Ovary (tissue), 9 donors: Measurements from ENCODE around the gene CELF4. TPM values are rescaled to one million over a fixed set of nuclear protein-coding genes. Genes with fewer than 3 reads are reported as not detected.

Experiments
- DNase-seq, 5 donors: peaks; one replicate each; pipeline ENCODE4 v3.0.0-alpha.2; 2019 to 2020
- H3K27ac ChIP-seq, 2 donors: fragments of 200-600 bp; one replicate each; pipeline versions ENCODE4 v1.5.1 to v1.8.0; 2019 to 2022
- H3K27me3 ChIP-seq: fragments of 200-600 bp; one replicate; pipeline ENCODE4 v1.8.0; 2022
- H3K36me3 ChIP-seq: fragments of 200-600 bp; sonication (generic); one replicate; pipeline ENCODE4 v1.5.1; 2019
- H3K4me1 ChIP-seq: one replicate; pipeline ENCODE4 v1.8.1; 2013; ENCODE audit warnings: mild to moderate bottlenecking, moderate library complexity; ENCODE audit not compliant: insufficient read depth
- H3K4me3 ChIP-seq: fragments of 200-600 bp; sonication (generic); one replicate; pipeline ENCODE4 v1.5.1; 2017
- H3K9me3 ChIP-seq, 2 donors: fragments of 200-600 bp in 1 of 2; sonication (generic) in 1 of 2; one replicate each; pipeline versions ENCODE4 v1.5.1 to v1.8.1; 2013 to 2019; ENCODE audit warnings: mild to moderate bottlenecking in 1 of 2, moderate library complexity in 1 of 2
- EP300 ChIP-seq: sonication (generic); formaldehyde crosslinking; IDR thresholded peaks from one replicate; pipeline ENCODE4 v1.6.1; 2017; ENCODE audit warnings: antibody characterized with exemption
- POLR2A ChIP-seq: fragments of 450-650 bp; IDR thresholded peaks from one replicate; pipeline ENCODE4 v1.6.1; 2017; ENCODE audit warnings: antibody characterized with exemption, mild to moderate bottlenecking, moderate library complexity
- WGBS, 3 donors: extraction: QIAGEN DNeasy Blood & Tissue Kit in 1 of 3; methylation state at CpG; one replicate each; pipeline versions ENCODE4 v1.1.5 to v1.1.7; 2013 to 2017; 5-methylcytosine and 5-hydroxymethylcytosine counted together
- intact Hi-C, 4 donors: fragments of 100-400 bp; cut with DNase I; formaldehyde crosslinking; loops; one replicate each; pipeline versions ENCODE4 v1.11.0 to v1.15.1; 2022 to 2023
- polyA plus RNA-seq, 2 donors: library from polyadenylated mRNA; stranded (reverse); fragments of 200-250 nt in 1 of 2; fragments of 350-450 nt in 1 of 2; fragmentation: Illumina TruSeq in 1 of 2; extraction: RNeasy Lipid Tissue Mini Kit (QIAGEN cat#74804) in 1 of 2; gene quantifications; one replicate each; pipeline ENCODE4 v1.2.3, GENCODE V29; 2013 to 2014
- total RNA-seq, 7 donors: library from RNA; depleted of rRNA in 2 of 7; stranded (reverse); fragments of >200 nt in 2 of 7; fragmentation: NEBNext Ultra II Directional in 3 of 7; extraction: Animal tissue kit (Norgen Biotek cat#: 25700) in 3 of 7; gene quantifications; one replicate each; pipeline versions ENCODE4 v1.1.0 to v1.2.4, GENCODE V29; 2016 to 2023
- TF ChIP-seq, protein P1 (sequence below), 3 donors: fragments of 450-650 bp in 2 of 3; fragments of 200-600 bp in 1 of 3; IDR thresholded peaks; one replicate each; pipeline versions ENCODE4 v1.5.1 to v1.8.0; 2016 to 2022; ENCODE audit warnings: antibody characterized with exemption in 3 of 3, mild to moderate bottlenecking in 1 of 3
- donor health status: DM: no; HTN: no; CAD: no; lungs with moderate emphysema.
- donor health status: DM: no; HTN: no; CAD: no.
- donor health status: Bipolar disorder and iron deficiency.
- donor health status: DM: yes; HTN: yes; CAD: no.
- donor health status: DM: no; HTN: no; CAD: no.
- donor health status: DM: yes; HTN: yes; CAD: no.

Gene CELF4
- total and polyA plus RNA-seq, 9 donors: 0.15 to 1.6 (median 1.1) TPM; not detected in 1

DNA sequence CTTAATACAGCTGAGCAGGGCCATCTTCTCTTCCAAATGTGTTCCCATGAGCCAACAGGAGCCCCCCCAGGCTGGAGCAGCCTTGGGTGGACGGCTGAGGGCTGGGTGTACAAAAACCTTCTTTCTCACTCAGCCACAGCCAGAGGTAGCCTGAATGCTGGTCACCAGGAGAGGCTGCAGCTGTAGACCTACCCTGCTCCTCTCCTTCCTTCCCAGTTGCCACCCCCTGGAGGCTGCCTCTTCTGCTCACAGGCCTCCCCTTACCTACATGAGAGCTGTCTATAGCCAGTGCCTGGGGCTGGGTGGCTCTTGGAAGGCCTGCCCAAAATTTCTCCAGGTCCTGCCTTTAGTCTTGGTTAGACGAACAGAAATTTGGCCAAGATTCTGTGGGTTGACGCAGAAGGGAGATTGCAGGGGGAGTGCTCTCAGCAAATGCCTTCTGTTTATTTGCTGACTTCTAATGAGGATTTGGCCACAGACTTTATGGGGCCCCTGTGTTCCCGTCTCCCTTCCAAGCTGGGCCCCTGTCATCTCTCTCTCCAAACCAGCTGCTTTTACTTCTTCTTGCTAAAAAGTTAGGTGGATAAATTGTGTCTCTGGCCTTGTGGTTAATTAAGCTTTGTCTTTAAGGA lies 18.3 kb downstream of the CELF4 start:
- Histone ChIP-seq H3K27ac (no peak overlapping the region), H3K27me3 (no peaks in the 10 kb centered on the region), H3K4me3 (no peak overlapping the region), H3K9me3 (no peaks in the 10 kb centered on the region), H3K4me1 (no peaks in the 10 kb centered on the region), H3K36me3 (no peaks in the 10 kb centered on the region)
- DNase-seq: no peak
- WGBS, 3 donors: 33% methylated on average over 4 of the region's 4 CpGs
- intact Hi-C loops: no loop called here
- TF ChIP-seq POLR2A (no peak), EP300 (no peak)
- TF ChIP-seq, protein P1, sequence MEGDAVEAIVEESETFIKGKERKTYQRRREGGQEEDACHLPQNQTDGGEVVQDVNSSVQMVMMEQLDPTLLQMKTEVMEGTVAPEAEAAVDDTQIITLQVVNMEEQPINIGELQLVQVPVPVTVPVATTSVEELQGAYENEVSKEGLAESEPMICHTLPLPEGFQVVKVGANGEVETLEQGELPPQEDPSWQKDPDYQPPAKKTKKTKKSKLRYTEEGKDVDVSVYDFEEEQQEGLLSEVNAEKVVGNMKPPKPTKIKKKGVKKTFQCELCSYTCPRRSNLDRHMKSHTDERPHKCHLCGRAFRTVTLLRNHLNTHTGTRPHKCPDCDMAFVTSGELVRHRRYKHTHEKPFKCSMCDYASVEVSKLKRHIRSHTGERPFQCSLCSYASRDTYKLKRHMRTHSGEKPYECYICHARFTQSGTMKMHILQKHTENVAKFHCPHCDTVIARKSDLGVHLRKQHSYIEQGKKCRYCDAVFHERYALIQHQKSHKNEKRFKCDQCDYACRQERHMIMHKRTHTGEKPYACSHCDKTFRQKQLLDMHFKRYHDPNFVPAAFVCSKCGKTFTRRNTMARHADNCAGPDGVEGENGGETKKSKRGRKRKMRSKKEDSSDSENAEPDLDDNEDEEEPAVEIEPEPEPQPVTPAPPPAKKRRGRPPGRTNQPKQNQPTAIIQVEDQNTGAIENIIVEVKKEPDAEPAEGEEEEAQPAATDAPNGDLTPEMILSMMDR (IDR thresholded peaks at IDR 0.05): no peak

DNA sequence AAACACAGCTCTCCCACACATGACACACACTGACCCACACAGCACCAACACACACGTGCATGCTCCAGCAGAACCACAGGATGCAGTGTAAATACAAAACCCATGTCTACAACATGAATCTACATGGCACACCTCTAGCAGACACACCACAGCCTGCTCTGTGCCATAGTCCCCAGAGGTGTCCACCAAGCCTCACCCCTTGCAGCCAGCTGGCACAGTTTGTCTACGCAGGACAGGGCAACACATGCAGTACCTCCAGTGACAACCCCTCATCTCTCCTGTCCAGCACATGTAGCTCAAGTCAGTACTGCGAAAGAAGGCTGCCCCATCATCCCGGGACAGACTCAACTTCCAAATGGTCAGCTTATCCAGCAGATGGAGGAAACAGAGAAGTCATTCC lies 18.9 kb downstream of the CELF4 start:
- Histone ChIP-seq H3K9me3 (no peaks in the 10 kb centered on the region), H3K4me1 (no peaks in the 10 kb centered on the region), H3K4me3 (no peak overlapping the region), H3K27ac (no peak overlapping the region), H3K36me3 (no peaks in the 10 kb centered on the region), H3K27me3 (no peaks in the 10 kb centered on the region)
- intact Hi-C loops: no loop called here
- TF ChIP-seq, protein P1 (IDR thresholded peaks at IDR 0.05): no peak
- TF ChIP-seq EP300 (no peak), POLR2A (no peak)
- DNase-seq: no peak
- WGBS, 3 donors: 49 to 57% (median 54%) methylated on average over 4 of the region's 4 CpGs

DNA sequence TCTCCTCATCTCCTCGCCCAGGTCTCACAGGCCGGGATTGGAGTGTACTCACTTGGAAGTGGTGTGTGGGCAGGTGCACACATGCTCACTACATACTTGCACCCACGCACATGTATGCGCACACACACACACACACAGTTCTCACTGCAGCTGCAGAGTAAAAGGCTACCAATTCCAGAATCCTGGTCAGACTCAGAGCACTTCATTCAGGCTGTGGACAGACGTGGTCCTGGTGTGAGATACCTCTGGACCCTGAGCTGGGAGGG lies 19.4 kb downstream of the CELF4 start:
- H3K4me1 ChIP-seq: no peaks in the 10 kb centered on the region
- intact Hi-C loops: no loop called here
- no peak for TF ChIP-seq EP300
- TF ChIP-seq, protein P1 (IDR thresholded peaks at IDR 0.05): no peak
- no peak for TF ChIP-seq POLR2A
- H3K27me3 ChIP-seq: no peaks in the 10 kb centered on the region
- no peaks in the 10 kb centered on the region for H3K36me3 ChIP-seq
- no peak overlapping the region for H3K27ac ChIP-seq
- 60 to 71% (median 67%) methylated on average over 5 of the region's 5 CpGs for WGBS, 3 donors
- DNase-seq: no peak
- no peaks in the 10 kb centered on the region for H3K9me3 ChIP-seq
- no peak overlapping the region for H3K4me3 ChIP-seq

DNA sequence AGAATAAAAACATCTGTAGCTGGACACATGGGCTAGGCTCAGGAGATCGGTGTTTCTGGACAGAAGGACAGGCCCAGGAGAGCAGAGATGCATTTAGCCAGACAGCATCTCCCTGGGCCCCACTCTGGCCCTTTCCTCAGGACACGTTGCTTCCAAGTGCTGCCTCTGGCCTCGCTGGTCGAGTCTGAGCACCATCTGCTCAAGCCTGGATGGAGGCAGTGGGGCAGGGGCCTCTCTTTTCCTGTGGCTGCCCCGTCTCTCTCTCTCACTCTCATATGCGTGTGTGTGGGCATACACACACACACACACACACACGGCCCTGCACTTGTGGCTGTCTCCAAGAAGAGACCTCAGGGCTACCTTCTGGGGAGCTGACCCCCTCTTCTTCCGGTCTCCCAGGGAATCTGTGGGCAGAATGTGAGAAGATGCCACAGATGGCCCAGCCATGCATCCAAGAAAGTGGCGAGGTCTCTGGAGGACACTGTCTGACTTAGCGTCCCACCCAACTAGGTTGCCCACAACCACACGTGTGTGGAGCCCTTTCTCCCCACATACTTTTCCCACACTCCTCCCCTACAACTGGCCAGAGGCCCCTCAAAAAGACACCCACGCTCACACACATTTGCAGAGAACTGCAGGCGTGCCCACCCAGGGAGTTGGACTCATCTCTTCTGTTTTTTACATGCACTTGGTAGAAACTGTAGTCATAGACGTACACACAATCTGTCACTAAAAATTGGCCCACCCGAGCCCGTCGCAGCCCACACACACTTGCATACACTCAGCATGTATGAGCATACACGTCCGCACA lies 19.9 kb downstream of the CELF4 start:
- H3K27ac ChIP-seq: no peak overlapping the region
- 79 to 87% (median 82%) methylated on average over 19 of the region's 19 CpGs for WGBS, 3 donors
- no peak overlapping the region for H3K4me3 ChIP-seq
- TF ChIP-seq POLR2A (no peak), EP300 (no peak)
- TF ChIP-seq, protein P1 (IDR thresholded peaks at IDR 0.05): no peak
- DNase-seq: no peak
- no peaks in the 10 kb centered on the region for H3K9me3 ChIP-seq
- H3K27me3 ChIP-seq: no peaks in the 10 kb centered on the region
- H3K4me1 ChIP-seq: no peaks in the 10 kb centered on the region
- H3K36me3 ChIP-seq: no peaks in the 10 kb centered on the region
- intact Hi-C loops: no loop called here
